ENCODE results near the gene RTKN2.

The RTKN2 gene

DNA sequence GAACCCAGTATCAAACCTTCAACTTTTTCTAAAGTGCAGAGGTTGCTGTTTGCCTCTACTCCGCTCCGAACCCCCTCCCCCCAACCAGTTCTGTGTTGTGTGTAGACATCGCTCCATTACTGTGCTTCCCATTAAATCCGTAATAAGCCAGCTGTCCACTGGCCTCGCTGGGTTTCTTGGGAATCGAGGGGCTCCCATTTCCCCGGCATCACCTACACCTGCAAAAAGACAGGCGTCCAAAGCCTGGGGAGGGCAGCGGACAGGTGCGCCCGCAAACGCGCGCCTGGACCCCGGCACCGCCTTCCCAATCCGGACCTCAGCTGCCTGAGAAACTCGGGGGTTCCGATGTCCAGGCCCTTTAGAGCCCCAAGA lies 631 bp downstream of the RTKN2 start:
- no peak overlapping the region for H2BK5ac ChIP-seq (ENCODE audit: low read depth, low read length, poor library complexity, severe bottlenecking)
- H2BK15ac ChIP-seq (ENCODE audit: low read depth, poor library complexity, severe bottlenecking): no peak overlapping the region
- H2BK120ac ChIP-seq (ENCODE audit: low read depth, low read length): no peak overlapping the region
- peak overlapping the region; percentile 75 for H3K9ac ChIP-seq (ENCODE audit: low read length)
- no peak overlapping the region for H3K14ac ChIP-seq (ENCODE audit: low read length in 2 of 2)
- no peak overlapping the region for H3K27ac ChIP-seq (ENCODE audit: low read length, poor library complexity, severe bottlenecking)
- no peaks in the 10 kb centered on the region for H3K9me3 ChIP-seq (ENCODE audit: control insufficient read depth, low read length)
- no peaks in the 10 kb centered on the region for H3K36me3 ChIP-seq (ENCODE audit: control insufficient read depth in 1 of 2, insufficient read depth in 2 of 2, low read depth in 1 of 2, low read length in 2 of 2)
- peak overlapping the region in 1 of 2 experiments; percentile 41 for H3K23ac ChIP-seq (ENCODE audit: low read length in 2 of 2)
- no peaks in the 10 kb centered on the region for H3K27me3 ChIP-seq (ENCODE audit: control insufficient read depth in 1 of 2, insufficient read depth in 1 of 2, low read length in 2 of 2)
- no peak overlapping the region for H4K91ac ChIP-seq (ENCODE audit: low read length)
- H3K4me2 ChIP-seq (ENCODE audit: low read length, poor library complexity, severe bottlenecking): peak overlapping the region; percentile 97
- H3K79me1 ChIP-seq (replicated peaks; ENCODE audit: low read length, poor library complexity, severe bottlenecking): peaks cover 8% of the 10 kb centered on the region
- H3K18ac ChIP-seq (ENCODE audit: low read depth in 1 of 2, low read length in 2 of 2): no peak overlapping the region
- peak overlapping the region; percentile 83 to 85 for H3K4me3 ChIP-seq (ENCODE audit: insufficient read depth in 1 of 2, low read depth in 1 of 2, low read length in 2 of 2)
- H3K4ac ChIP-seq (ENCODE audit: low read depth in 1 of 2, low read length in 2 of 2): no peak overlapping the region
- H3K4me1 ChIP-seq (ENCODE audit: control insufficient read depth, insufficient read depth, low read depth, low read length): no peaks in the 10 kb centered on the region
- H2AFZ ChIP-seq (ENCODE audit: low read depth, low read length): peak overlapping the region; percentile 36
- DNase-seq: no peak
- under 1% methylated on average over 18 of the region's 19 CpGs for WGBS
- no peak overlapping the region for H4K8ac ChIP-seq (ENCODE audit: low read length)
- no peak overlapping the region for H2BK12ac ChIP-seq (ENCODE audit: low read length in 2 of 2)
- H2AK5ac ChIP-seq (ENCODE audit: low read length, severe bottlenecking): no peak overlapping the region

DNA sequence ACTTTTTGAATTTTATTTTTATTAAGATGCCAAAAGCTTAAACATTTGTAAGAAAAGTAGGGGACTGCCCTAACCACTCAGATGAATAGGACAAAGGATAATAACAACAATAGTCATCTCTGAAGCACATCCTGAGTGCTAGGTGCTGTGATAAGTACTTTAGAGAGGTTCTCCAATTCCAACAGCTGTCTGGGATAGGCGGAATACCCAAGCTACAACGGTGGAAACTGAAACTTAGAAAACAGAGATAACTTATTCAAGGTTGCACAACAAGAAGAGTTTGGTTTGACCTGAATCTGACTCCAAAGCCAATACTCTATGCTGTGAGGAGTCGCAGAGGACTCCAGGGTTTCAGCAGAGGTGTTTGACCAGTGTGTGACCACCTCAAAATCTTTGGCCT lies 2.0 kb downstream of the RTKN2 start:
- Histone ChIP-seq H3K9me3 (ENCODE audit: control insufficient read depth, low read length) (no peaks in the 10 kb centered on the region), H2BK5ac (ENCODE audit: low read depth, low read length, poor library complexity, severe bottlenecking) (no peak overlapping the region), H3K23ac (ENCODE audit: low read length in 2 of 2) (no peak overlapping the region), H3K18ac (ENCODE audit: low read depth in 1 of 2, low read length in 2 of 2) (no peak overlapping the region), H2AK5ac (ENCODE audit: low read length, severe bottlenecking) (no peak overlapping the region), H2BK12ac (ENCODE audit: low read length in 2 of 2) (no peak overlapping the region), H3K4me3 (ENCODE audit: insufficient read depth in 1 of 2, low read depth in 1 of 2, low read length in 2 of 2) (no peak overlapping the region), H3K4ac (ENCODE audit: low read depth in 1 of 2, low read length in 2 of 2) (no peak overlapping the region), H3K4me1 (ENCODE audit: control insufficient read depth, insufficient read depth, low read depth, low read length) (no peaks in the 10 kb centered on the region), H2BK120ac (ENCODE audit: low read depth, low read length) (no peak overlapping the region), H3K79me1 (replicated peaks; ENCODE audit: low read length, poor library complexity, severe bottlenecking) (peaks cover 8% of the 10 kb centered on the region), H4K8ac (ENCODE audit: low read length) (no peak overlapping the region), H4K91ac (ENCODE audit: low read length) (no peak overlapping the region), H2AFZ (ENCODE audit: low read depth, low read length) (no peak overlapping the region), H3K27ac (ENCODE audit: low read length, poor library complexity, severe bottlenecking) (no peak overlapping the region), H3K27me3 (ENCODE audit: control insufficient read depth in 1 of 2, insufficient read depth in 1 of 2, low read length in 2 of 2) (no peaks in the 10 kb centered on the region), H3K9ac (ENCODE audit: low read length) (no peak overlapping the region), H3K4me2 (ENCODE audit: low read length, poor library complexity, severe bottlenecking) (no peak overlapping the region), H3K36me3 (ENCODE audit: control insufficient read depth in 1 of 2, insufficient read depth in 2 of 2, low read depth in 1 of 2, low read length in 2 of 2) (no peaks in the 10 kb centered on the region), H2BK15ac (ENCODE audit: low read depth, poor library complexity, severe bottlenecking) (no peak overlapping the region), H3K14ac (ENCODE audit: low read length in 2 of 2) (no peak overlapping the region)
- no peak for DNase-seq
- WGBS: 84% methylated on average over 3 of the region's 3 CpGs

DNA sequence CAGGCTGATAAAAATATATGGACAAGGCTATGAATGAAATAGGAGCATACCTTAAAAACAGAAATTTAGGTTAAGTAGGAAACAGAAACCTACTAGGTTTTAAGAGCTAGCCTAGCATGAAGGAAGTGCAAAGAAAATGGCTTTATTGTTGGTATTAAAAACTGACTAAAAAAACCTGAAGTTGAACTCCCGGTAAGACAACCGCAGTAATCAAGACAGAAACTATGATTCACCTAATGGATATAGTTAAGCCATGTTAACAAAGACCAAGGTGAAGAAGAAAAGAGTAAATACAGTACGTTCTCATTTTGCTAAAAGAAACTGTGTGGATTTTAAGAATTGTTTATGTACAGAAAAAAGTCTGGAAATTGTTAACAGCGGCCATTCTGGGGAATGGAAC lies 2.5 kb downstream of the RTKN2 start:
- no peak for DNase-seq
- Histone ChIP-seq H3K4me2 (ENCODE audit: low read length, poor library complexity, severe bottlenecking) (no peak overlapping the region), H4K91ac (ENCODE audit: low read length) (no peak overlapping the region), H3K9ac (ENCODE audit: low read length) (no peak overlapping the region), H3K36me3 (ENCODE audit: control insufficient read depth in 1 of 2, insufficient read depth in 2 of 2, low read depth in 1 of 2, low read length in 2 of 2) (no peaks in the 10 kb centered on the region), H3K14ac (ENCODE audit: low read length in 2 of 2) (no peak overlapping the region), H3K4me3 (ENCODE audit: insufficient read depth in 1 of 2, low read depth in 1 of 2, low read length in 2 of 2) (no peak overlapping the region), H2AK5ac (ENCODE audit: low read length, severe bottlenecking) (no peak overlapping the region), H3K18ac (ENCODE audit: low read depth in 1 of 2, low read length in 2 of 2) (no peak overlapping the region), H2AFZ (ENCODE audit: low read depth, low read length) (no peak overlapping the region), H2BK15ac (ENCODE audit: low read depth, poor library complexity, severe bottlenecking) (no peak overlapping the region), H3K27me3 (ENCODE audit: control insufficient read depth in 1 of 2, insufficient read depth in 1 of 2, low read length in 2 of 2) (no peaks in the 10 kb centered on the region), H3K9me3 (ENCODE audit: control insufficient read depth, low read length) (no peaks in the 10 kb centered on the region), H2BK12ac (ENCODE audit: low read length in 2 of 2) (no peak overlapping the region), H3K4me1 (ENCODE audit: control insufficient read depth, insufficient read depth, low read depth, low read length) (no peaks in the 10 kb centered on the region), H3K23ac (ENCODE audit: low read length in 2 of 2) (no peak overlapping the region), H4K8ac (ENCODE audit: low read length) (no peak overlapping the region), H3K79me1 (replicated peaks; ENCODE audit: low read length, poor library complexity, severe bottlenecking) (peaks cover 8% of the 10 kb centered on the region), H3K27ac (ENCODE audit: low read length, poor library complexity, severe bottlenecking) (no peak overlapping the region), H2BK5ac (ENCODE audit: low read depth, low read length, poor library complexity, severe bottlenecking) (no peak overlapping the region), H3K4ac (ENCODE audit: low read depth in 1 of 2, low read length in 2 of 2) (no peak overlapping the region), H2BK120ac (ENCODE audit: low read depth, low read length) (no peak overlapping the region)
- WGBS: 88% methylated on average over 2 of the region's 4 CpGs

DNA sequence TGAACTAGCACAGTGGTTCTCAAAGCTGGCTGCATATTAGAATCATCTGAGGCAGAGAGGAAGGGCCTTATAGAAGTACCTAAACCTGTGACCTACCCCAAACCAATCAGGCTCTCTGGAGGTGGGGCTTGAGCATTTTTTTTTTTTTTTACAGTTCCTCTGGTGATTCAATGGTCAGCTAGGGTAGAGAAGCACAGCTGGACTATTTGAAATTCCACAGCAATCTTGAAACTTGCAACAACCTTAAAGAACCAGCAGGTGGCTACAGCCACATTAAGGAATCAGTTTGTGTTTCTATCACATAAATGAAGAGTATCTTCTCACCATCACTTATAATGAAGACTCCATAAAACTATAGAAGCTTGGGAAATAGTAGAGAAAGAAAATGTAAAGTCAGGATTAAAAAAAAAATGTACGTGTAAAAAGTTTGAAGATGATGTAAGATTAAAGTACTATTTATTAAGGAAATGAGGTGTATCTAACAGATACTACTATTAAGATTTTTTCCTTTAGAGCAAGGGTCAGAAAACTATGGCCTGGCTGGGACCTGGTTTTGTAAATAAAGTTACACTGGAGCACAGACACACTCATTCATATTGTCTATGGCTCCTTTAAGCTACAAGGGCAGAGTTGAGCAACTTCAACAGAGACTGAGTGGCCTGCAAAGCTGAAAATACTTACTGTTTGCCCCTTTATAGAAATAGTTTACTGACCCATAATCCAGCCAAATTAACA lies 3.8 kb downstream of the RTKN2 start:
- Histone ChIP-seq H3K9ac (ENCODE audit: low read length) (peak overlapping the region; percentile 28), H3K4me3 (ENCODE audit: insufficient read depth in 1 of 2, low read depth in 1 of 2, low read length in 2 of 2) (no peak overlapping the region), H3K27me3 (ENCODE audit: control insufficient read depth in 1 of 2, insufficient read depth in 1 of 2, low read length in 2 of 2) (no peaks in the 10 kb centered on the region), H3K79me1 (replicated peaks; ENCODE audit: low read length, poor library complexity, severe bottlenecking) (peaks cover 8% of the 10 kb centered on the region), H3K4me1 (ENCODE audit: control insufficient read depth, insufficient read depth, low read depth, low read length) (no peaks in the 10 kb centered on the region), H3K4me2 (ENCODE audit: low read length, poor library complexity, severe bottlenecking) (no peak overlapping the region), H2BK120ac (ENCODE audit: low read depth, low read length) (no peak overlapping the region), H4K8ac (ENCODE audit: low read length) (no peak overlapping the region), H3K23ac (ENCODE audit: low read length in 2 of 2) (no peak overlapping the region), H2AK5ac (ENCODE audit: low read length, severe bottlenecking) (no peak overlapping the region), H4K91ac (ENCODE audit: low read length) (no peak overlapping the region), H3K14ac (ENCODE audit: low read length in 2 of 2) (no peak overlapping the region), H2BK15ac (ENCODE audit: low read depth, poor library complexity, severe bottlenecking) (no peak overlapping the region), H3K36me3 (ENCODE audit: control insufficient read depth in 1 of 2, insufficient read depth in 2 of 2, low read depth in 1 of 2, low read length in 2 of 2) (no peaks in the 10 kb centered on the region), H2BK12ac (ENCODE audit: low read length in 2 of 2) (no peak overlapping the region), H3K18ac (ENCODE audit: low read depth in 1 of 2, low read length in 2 of 2) (no peak overlapping the region), H2BK5ac (ENCODE audit: low read depth, low read length, poor library complexity, severe bottlenecking) (no peak overlapping the region), H3K27ac (ENCODE audit: low read length, poor library complexity, severe bottlenecking) (no peak overlapping the region), H2AFZ (ENCODE audit: low read depth, low read length) (no peak overlapping the region), H3K9me3 (ENCODE audit: control insufficient read depth, low read length) (no peaks in the 10 kb centered on the region), H3K4ac (ENCODE audit: low read depth in 1 of 2, low read length in 2 of 2) (no peak overlapping the region)
- no CpG with 5 or more reads among the region's 1 CpG for WGBS
- peak; percentile 92 for DNase-seq
